D721Med (cell line): ENCODE results near the gene CDYL2.

Source experiments
- DNase-seq: peaks from one replicate; pipeline ENCODE4 v3.0.0; 2011; ENCODE audit warnings: low spot score; ENCODE audit not compliant: insufficient read length
- FAIRE-seq: peaks from 2 replicates; lab custom pipeline; 2011; peaks lifted over from hg19 to GRCh38; lab: Jason Lieb, UNC
- CTCF ChIP-seq: IDR thresholded peaks from 2 replicates; pipeline ENCODE4 v1.5.1; 2012; ENCODE audit warnings: mild to moderate bottlenecking, control low read depth; ENCODE audit not compliant: insufficient read depth; ENCODE audit errors: missing control alignments

CDYL2 gene

GRCh38 chr16:80614908-80615671, 189.3 kb downstream of the CDYL2 start:
- no peak for TF ChIP-seq CTCF
- FAIRE-seq (no peak), DNase-seq (no peak)

- TF ChIP-seq CTCF = no peak
- no peak for FAIRE-seq
- no peak for DNase-seq
These were observed 191.9 kb downstream of the CDYL2 start for GRCh38 chr16:80612461-80613017.

GRCh38 chr16:80611930-80612327, 192.5 kb downstream of the CDYL2 start:
- no peak for DNase-seq
- TF ChIP-seq CTCF = no peak
- no peak for FAIRE-seq

- no peak for FAIRE-seq
- no peak for DNase-seq
- TF ChIP-seq CTCF = no peak
These were observed 193.0 kb downstream of the CDYL2 start for GRCh38 chr16:80611171-80611929.

- no peak for TF ChIP-seq CTCF
- no peak for FAIRE-seq
- no peak for DNase-seq
These were observed 193.8 kb downstream of the CDYL2 start for GRCh38 chr16:80610481-80611156.

- no peak for TF ChIP-seq CTCF
- FAIRE-seq (no peak), DNase-seq (no peak)
These were observed 195.5 kb downstream of the CDYL2 start for GRCh38 chr16:80608946-80609345.
